HEK293T (cell line): ENCODE results near the gene ASPA.

Experiments
- BHLHE40 ChIP-seq: fragments of 450-650 bp; IDR thresholded peaks from 2 replicates; pipeline ENCODE4 v1.6.1; 2016; ENCODE audit warnings: mild to moderate bottlenecking, moderate library complexity, borderline replicate concordance
- CTBP1 ChIP-seq: fragments of 450-650 bp; IDR thresholded peaks from 2 replicates; pipeline ENCODE4 v1.6.1; 2016; ENCODE audit warnings: borderline replicate concordance
- ELF4 ChIP-seq: fragments of 450-650 bp; IDR thresholded peaks from 2 replicates; pipeline ENCODE4 v1.6.1; 2017; ENCODE audit warnings: antibody characterized with exemption
- FOXA1 ChIP-seq: fragments of 450-650 bp; IDR thresholded peaks from 2 replicates; pipeline ENCODE4 v1.6.1; 2016; ENCODE audit warnings: mild to moderate bottlenecking
- FOXM1 ChIP-seq: fragments of 450-650 bp; IDR thresholded peaks from 2 replicates; pipeline ENCODE4 v1.6.1; 2017; ENCODE audit warnings: mild to moderate bottlenecking, borderline replicate concordance
- L3MBTL2 ChIP-seq: fragments of 450-650 bp; conservative IDR thresholded peaks from 2 replicates; pipeline ENCODE4 v1.6.1; 2016; ENCODE audit warnings: mild to moderate bottlenecking
- SP1 ChIP-seq: fragments of 450-650 bp; IDR thresholded peaks from 2 replicates; pipeline ENCODE4 v1.6.1; 2017
- SUZ12 ChIP-seq: fragments of 450-650 bp; IDR thresholded peaks from 2 replicates; pipeline ENCODE4 v1.6.1; 2016; ENCODE audit warnings: mild to moderate bottlenecking

DNA sequence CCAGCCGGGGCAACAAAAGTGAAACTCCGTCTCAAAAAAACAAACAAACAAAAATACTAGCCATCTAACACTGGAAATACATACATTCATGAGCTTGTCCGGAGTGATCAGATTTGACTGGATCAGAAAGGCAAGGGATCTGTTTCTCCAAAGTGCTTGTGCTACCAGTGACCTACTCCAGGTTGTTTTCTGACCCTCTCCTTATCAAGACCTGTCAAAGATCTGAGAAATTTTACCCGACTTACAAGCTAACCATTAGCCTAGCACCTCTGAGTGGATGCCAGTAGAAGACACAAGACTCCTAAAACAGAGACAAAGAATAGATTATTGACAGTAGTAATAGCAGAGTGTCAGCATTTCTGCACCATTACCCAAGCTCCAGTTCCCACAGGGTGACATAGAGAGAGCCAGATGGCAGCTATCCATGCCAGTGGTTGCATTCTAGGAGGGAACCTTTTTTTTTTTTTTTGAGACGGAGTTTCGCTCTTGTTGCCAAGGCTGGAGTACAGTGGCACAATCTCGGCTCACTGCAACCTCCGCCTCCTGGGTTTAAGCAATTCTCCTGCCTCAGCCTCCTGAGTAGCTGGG, 9.8 kb downstream of the ASPA start:
- no peak for TF ChIP-seq FOXM1
- no peak for TF ChIP-seq SP1
- TF ChIP-seq BHLHE40 = no peak
- no peak for TF ChIP-seq SUZ12
- TF ChIP-seq FOXA1 = no peak
- TF ChIP-seq CTBP1 = no peak
- TF ChIP-seq ELF4 = no peak
- no peak for TF ChIP-seq L3MBTL2
